Measurements from ENCODE around the gene PANK3. TPM values are rescaled to one million over a fixed set of nuclear protein-coding genes. Genes with fewer than 3 reads are reported as not detected.
A peak's percentile ranks its signal among the peaks of the same experiment; 100 is the strongest.

The PANK3 gene
- total RNA-seq, 1 experiment from 2014 or later = 117 TPM

DNA sequence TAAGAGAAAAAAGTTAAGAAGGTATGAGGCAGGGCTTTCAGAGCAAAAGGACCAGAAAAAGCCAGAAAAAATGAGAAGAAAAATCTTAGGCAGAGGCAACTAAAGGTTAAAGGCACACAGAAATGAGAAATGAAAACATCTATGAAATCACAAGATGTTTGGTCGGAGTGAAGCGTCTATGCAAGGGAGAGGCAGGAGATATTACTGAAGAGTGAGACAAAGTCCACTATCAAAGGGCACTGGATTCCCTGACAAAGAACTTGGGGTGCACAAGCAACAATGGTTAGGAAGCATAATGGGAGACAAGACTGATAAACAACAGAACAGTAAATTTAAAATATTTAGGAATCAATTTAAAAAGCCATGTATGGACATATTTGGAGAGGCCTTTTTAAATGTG lies 16.9 kb downstream of the PANK3 start:
- BruUV-seq (replicated peaks) = no TSS peak
- H3K27ac Mint-ChIP-seq (ENCODE audit: low read depth, unreplicated experiment) = no peak overlapping the region
- no peak overlapping the region for H3K4me3 Mint-ChIP-seq (ENCODE audit: unreplicated experiment)
- H3K27me3 Mint-ChIP-seq (ENCODE audit: insufficient read depth, unreplicated experiment) = no peaks in the 10 kb centered on the region
- DNase-seq (ENCODE audit: unreplicated experiment) = no peak
- TF ChIP-seq, protein P1, sequence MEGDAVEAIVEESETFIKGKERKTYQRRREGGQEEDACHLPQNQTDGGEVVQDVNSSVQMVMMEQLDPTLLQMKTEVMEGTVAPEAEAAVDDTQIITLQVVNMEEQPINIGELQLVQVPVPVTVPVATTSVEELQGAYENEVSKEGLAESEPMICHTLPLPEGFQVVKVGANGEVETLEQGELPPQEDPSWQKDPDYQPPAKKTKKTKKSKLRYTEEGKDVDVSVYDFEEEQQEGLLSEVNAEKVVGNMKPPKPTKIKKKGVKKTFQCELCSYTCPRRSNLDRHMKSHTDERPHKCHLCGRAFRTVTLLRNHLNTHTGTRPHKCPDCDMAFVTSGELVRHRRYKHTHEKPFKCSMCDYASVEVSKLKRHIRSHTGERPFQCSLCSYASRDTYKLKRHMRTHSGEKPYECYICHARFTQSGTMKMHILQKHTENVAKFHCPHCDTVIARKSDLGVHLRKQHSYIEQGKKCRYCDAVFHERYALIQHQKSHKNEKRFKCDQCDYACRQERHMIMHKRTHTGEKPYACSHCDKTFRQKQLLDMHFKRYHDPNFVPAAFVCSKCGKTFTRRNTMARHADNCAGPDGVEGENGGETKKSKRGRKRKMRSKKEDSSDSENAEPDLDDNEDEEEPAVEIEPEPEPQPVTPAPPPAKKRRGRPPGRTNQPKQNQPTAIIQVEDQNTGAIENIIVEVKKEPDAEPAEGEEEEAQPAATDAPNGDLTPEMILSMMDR (IDR thresholded peaks at IDR 0.05; ENCODE audit: unreplicated experiment) = no peak
- intact Hi-C loops (cut with micrococcal nuclease) = no loop called here
- ChIA-PET CTCF (no interaction called here), POLR2A (interaction anchor here (1.3 kb wide), 1 partner anchor 9 kb away, joined by 4 read pairs; no protein-coding TSS in a partner anchor)
- H3K4me1 Mint-ChIP-seq (ENCODE audit: insufficient read depth, unreplicated experiment) = peaks cover 6% of the 10 kb centered on the region
- no peaks in the 10 kb centered on the region for H3K9me3 Mint-ChIP-seq (ENCODE audit: unreplicated experiment)
- H3K36me3 Mint-ChIP-seq (ENCODE audit: insufficient read depth, unreplicated experiment) = peaks cover 96% of the 10 kb centered on the region

DNA sequence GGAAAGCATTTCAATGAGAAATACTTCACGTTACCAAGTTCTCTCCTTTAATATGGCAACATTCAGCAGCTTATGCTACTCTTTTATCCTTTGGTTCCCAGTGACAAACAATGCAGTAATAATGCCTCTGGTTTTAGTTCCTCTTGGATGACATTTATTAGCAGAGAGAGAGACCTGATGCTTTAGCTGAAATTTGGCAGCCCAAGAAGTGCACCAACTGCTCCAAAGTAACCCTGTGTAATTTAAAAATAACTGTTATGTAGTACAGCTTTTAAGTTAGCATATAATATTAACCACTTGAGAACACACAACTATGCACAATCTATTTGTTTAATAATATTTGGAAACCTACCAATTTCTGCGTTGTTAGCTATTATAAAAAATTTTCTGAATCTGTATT lies 21.8 kb downstream of the PANK3 start:
- intact Hi-C loops (cut with micrococcal nuclease) = no loop called here
- H3K27ac Mint-ChIP-seq (ENCODE audit: low read depth, unreplicated experiment) = no peak overlapping the region
- CTCF ChIA-PET = interaction anchor here (1.2 kb wide), 1 partner anchor 14 kb away, joined by 3 read pairs; no protein-coding TSS in a partner anchor
- POLR2A ChIA-PET = interaction anchor here (0.8 to 1.2 kb wide), 3 partner anchors 13 to 23 kb away, joined by 3 to 4 read pairs (median 4); no protein-coding TSS in a partner anchor
- H3K36me3 Mint-ChIP-seq (ENCODE audit: insufficient read depth, unreplicated experiment) = peaks cover 93% of the 10 kb centered on the region
- TF ChIP-seq, protein P1 (IDR thresholded peaks at IDR 0.05; ENCODE audit: unreplicated experiment) = no peak
- peaks cover 17% of the 10 kb centered on the region for H3K4me1 Mint-ChIP-seq (ENCODE audit: insufficient read depth, unreplicated experiment)
- no peaks in the 10 kb centered on the region for H3K27me3 Mint-ChIP-seq (ENCODE audit: insufficient read depth, unreplicated experiment)
- H3K4me3 Mint-ChIP-seq (ENCODE audit: unreplicated experiment) = no peak overlapping the region
- no peak for DNase-seq (ENCODE audit: unreplicated experiment)
- H3K9me3 Mint-ChIP-seq (ENCODE audit: unreplicated experiment) = no peaks in the 10 kb centered on the region
- BruUV-seq (replicated peaks) = no TSS peak

GRCh38 chr5:168553377-168554130 lies 25.6 kb downstream of the PANK3 start:
- H3K36me3 Mint-ChIP-seq (ENCODE audit: insufficient read depth, unreplicated experiment) = peaks cover 69% of the 10 kb centered on the region
- H3K27ac Mint-ChIP-seq (ENCODE audit: low read depth, unreplicated experiment) = peak overlapping the region; percentile 75

DNA sequence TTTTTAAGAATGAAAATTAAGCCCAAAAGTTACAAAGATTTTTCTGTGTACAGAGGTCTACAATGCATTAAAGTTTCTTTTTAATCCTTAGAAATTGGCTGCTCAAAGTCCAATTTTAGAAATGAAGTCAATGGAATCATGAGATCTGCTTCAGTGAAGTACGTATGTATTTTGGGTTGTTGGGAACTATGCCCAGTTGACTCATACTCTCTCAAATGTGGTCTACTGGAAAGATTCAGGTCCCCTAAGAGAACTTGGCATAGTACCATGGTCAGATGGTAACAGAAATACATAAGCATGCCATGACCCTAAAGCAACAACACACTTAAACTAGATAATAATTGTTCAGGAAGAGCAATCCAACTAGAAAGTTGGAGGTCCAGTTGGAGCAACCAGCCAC lies 27.0 kb downstream of the PANK3 start:
- no peak overlapping the region for H3K4me3 Mint-ChIP-seq (ENCODE audit: unreplicated experiment)
- H3K27me3 Mint-ChIP-seq (ENCODE audit: insufficient read depth, unreplicated experiment) = no peaks in the 10 kb centered on the region
- H3K36me3 Mint-ChIP-seq (ENCODE audit: insufficient read depth, unreplicated experiment) = peaks cover 65% of the 10 kb centered on the region
- peaks cover 24% of the 10 kb centered on the region for H3K4me1 Mint-ChIP-seq (ENCODE audit: insufficient read depth, unreplicated experiment)
- TF ChIP-seq, protein P1 (IDR thresholded peaks at IDR 0.05; ENCODE audit: unreplicated experiment) = no peak
- ChIA-PET CTCF (no interaction called here), POLR2A (interaction anchor here (0.6 to 1.1 kb wide), 4 partner anchors 9 to 95 kb away, joined by 3 read pairs; no protein-coding TSS in a partner anchor)
- H3K27ac Mint-ChIP-seq (ENCODE audit: low read depth, unreplicated experiment) = no peak overlapping the region
- peaks cover 7% of the 10 kb centered on the region for H3K9me3 Mint-ChIP-seq (ENCODE audit: unreplicated experiment)
- intact Hi-C loops (cut with micrococcal nuclease) = no loop called here
- no TSS peak for BruUV-seq (replicated peaks)
- peak; percentile 84 for DNase-seq (ENCODE audit: unreplicated experiment)

More at GRCh38 chr5:168553377-168554130, 25.6 kb downstream of the PANK3 start:
- intact Hi-C loops (cut with micrococcal nuclease) = no loop called here
- POLR2A ChIA-PET = interaction anchor here (0.6 to 1.0 kb wide), 3 partner anchors 16 to 1030 kb away, joined by 3 to 4 read pairs (median 3); partner anchors contain the start of gene SPDL1
- Mint-ChIP-seq H3K27me3 (ENCODE audit: insufficient read depth, unreplicated experiment) (no peaks in the 10 kb centered on the region), H3K4me1 (ENCODE audit: insufficient read depth, unreplicated experiment) (peaks cover 24% of the 10 kb centered on the region), H3K9me3 (ENCODE audit: unreplicated experiment) (no peaks in the 10 kb centered on the region), H3K4me3 (ENCODE audit: unreplicated experiment) (no peak overlapping the region)
- CTCF ChIA-PET = no interaction called here
- BruUV-seq (replicated peaks) = no TSS peak
- TF ChIP-seq, protein P1 (IDR thresholded peaks at IDR 0.05; ENCODE audit: unreplicated experiment) = no peak
- no peak for DNase-seq (ENCODE audit: unreplicated experiment)

Data from MCF 10A (cell line).